ENCODE data around the gene SHISAL2A. TPM values are rescaled to one million over a fixed set of nuclear protein-coding genes. Genes with fewer than 3 reads are reported as not detected.

The SHISAL2A gene
- total and polyA plus RNA-seq, 2 donors (not counting 3 experiments of a cell fraction or from before 2014, with no cell fraction given): not detected

DNA sequence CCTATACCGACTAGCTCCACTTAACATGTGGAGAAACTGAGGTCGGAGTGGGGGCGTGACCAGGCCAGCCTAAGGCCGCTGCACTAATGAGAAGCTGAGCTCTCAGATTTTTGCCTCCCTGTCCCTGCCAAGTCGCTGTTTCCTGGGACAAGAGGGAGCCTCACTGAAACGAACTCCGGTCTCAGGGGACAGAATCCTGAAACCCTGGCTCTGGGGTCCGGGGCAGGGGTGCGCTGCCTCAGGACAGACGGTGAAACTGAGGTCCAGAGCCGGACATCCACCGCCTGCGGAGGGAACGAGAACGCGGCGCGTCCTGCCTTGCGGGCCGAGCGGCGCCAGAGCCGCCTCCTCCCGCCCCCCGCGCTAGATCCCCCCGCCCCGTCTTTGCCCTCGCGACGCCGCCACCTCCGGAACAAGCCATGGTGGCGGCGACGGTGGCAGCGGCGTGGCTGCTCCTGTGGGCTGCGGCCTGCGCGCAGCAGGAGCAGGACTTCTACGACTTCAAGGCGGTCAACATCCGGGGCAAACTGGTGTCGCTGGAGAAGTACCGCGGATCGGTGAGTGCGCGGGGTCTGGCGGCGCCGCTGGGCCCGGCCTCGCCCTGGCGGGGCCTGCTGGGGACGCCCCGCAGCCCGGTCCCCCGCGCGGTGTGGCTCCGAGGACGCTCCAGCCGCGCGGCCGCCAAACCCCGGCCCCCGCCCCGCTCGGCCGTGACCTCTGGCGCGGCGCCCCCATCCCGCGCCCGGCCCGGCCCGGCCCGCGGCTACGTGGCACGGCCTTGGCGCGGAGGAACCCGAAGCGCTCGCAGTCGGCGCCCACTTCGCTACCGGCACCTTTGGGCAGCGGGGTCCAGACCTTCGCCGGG lies 30.7 kb upstream of the SHISAL2A start, which contains the start of gene GPX7:
GPX7 (plus strand) TSS at position 381 of the 865 bp plus-strand sequence; CDS start at position 420, 39 bp downstream.
- ChIA-PET CTCF (no interaction called here), POLR2A (no interaction called here)
- FAIRE-seq (peak; percentile 84), DNase-seq (ENCODE audit: low read depth, low spot score) (peak; percentile 25)
- peaks cover 8% of the 10 kb centered on the region for H3K4me1 ChIP-seq (ENCODE audit: control insufficient read depth, extremely low read depth, insufficient read depth, low read length)
- H3K79me2 ChIP-seq (ENCODE audit: control insufficient read depth, insufficient read depth, low read length): no peaks in the 10 kb centered on the region
- no TSS peak for BruUV-seq (replicated peaks)
- peak within 1 kb of the TSS; percentile 83 for H3K9ac ChIP-seq (replicated peaks; ENCODE audit: extremely low read depth, insufficient read depth, low read length)
- H3K4me2 ChIP-seq (ENCODE audit: insufficient read depth, low read length): peak within 1 kb of the TSS; percentile 75
- no peaks in the 10 kb centered on the region for H3K9me1 ChIP-seq (replicated peaks; ENCODE audit: control insufficient read depth, extremely low read depth, insufficient read depth, low read length)
- dilution Hi-C loops (cut with MboI; ENCODE audit: extremely low pct_ligation_motif_present, low sequenced_read_pairs): no loop called here
- H3K9me3 ChIP-seq (replicated peaks; ENCODE audit: control insufficient read depth, insufficient read depth, low read length): no peaks in the 10 kb centered on the region
- no peak for TF ChIP-seq FOS (IDR thresholded peaks at IDR 0.05; ENCODE audit: borderline replicate concordance, insufficient read depth, low read length)
- TF ChIP-seq GATA2 (IDR thresholded peaks at IDR 0.05; ENCODE audit: insufficient read depth, insufficient read length, low read depth, low read length): no peak
- peak; percentile 22 for TF ChIP-seq POLR2AphosphoS5 (IDR thresholded peaks at IDR 0.05; ENCODE audit: insufficient read depth, low read depth, low read length)
- TF ChIP-seq JUN (IDR thresholded peaks at IDR 0.05; ENCODE audit: borderline replicate concordance, insufficient read depth, insufficient read length, low read depth): no peak
- H4K20me1 ChIP-seq (replicated peaks; ENCODE audit: control insufficient read depth, extremely low read depth, insufficient read depth, low read length): no peaks in the 10 kb centered on the region
- intact Hi-C loops (cut with micrococcal nuclease): loop anchor here (5.0 kb wide), 1 partner anchor 50 kb away; the partner anchor contains the start of gene TUT4
- H2AFZ ChIP-seq (ENCODE audit: low read depth, low read length): peak within 1 kb of the TSS; percentile 74
- peak within 1 kb of the TSS in 2 of 3 experiments; percentile 34 to 48 for H3K4me3 ChIP-seq (replicated peaks in 1 of 3; ENCODE audit: insufficient read depth in 1 of 3, low read depth in 1 of 3, low read length in 3 of 3)
- no peaks in the 10 kb centered on the region for H3K36me3 ChIP-seq (ENCODE audit: control insufficient read depth in 2 of 2, extremely low read depth in 1 of 2, insufficient read depth in 2 of 2, low read length in 2 of 2)
- H3K27ac ChIP-seq (ENCODE audit: insufficient read depth, low read depth, low read length): peak within 1 kb of the TSS; percentile 20
- H3K27me3 ChIP-seq (ENCODE audit: control insufficient read depth in 2 of 2, insufficient read depth in 2 of 2, low read length in 2 of 2): peaks cover 2 to 5% of the 10 kb centered on the region in 2 experiments

All from endothelial cell of umbilical vein (primary cell).